SK-N-SH treated with all-trans-retinoic acid at 6 μM for 48 hours (cell line): ENCODE measurements around the gene PRRT2.

Experiments used
- ARNTL ChIP-seq: fragments of 450-650 bp; formaldehyde crosslinking; IDR thresholded peaks from 2 replicates; pipeline ENCODE4 v1.5.0; 2020; ENCODE audit warnings: low read depth, mild to moderate bottlenecking, moderate library complexity, borderline replicate concordance
- CREB5 ChIP-seq: fragments of 250-450 bp; sonication (Bioruptor Pico); IDR thresholded peaks from 2 replicates; pipeline ENCODE4 v1.5.1; 2020; ENCODE audit warnings: low read depth, mild to moderate bottlenecking, moderate library complexity
- CSRNP3 ChIP-seq: fragments of 250-450 bp; sonication (Bioruptor Pico); IDR thresholded peaks from 2 replicates; pipeline ENCODE4 v1.5.1; 2021; ENCODE audit warnings: mild to moderate bottlenecking, moderate library complexity
- GLIS3 ChIP-seq: fragments of 250-450 bp; sonication (Bioruptor Pico); IDR thresholded peaks from 2 replicates; pipeline ENCODE4 v1.5.0; 2020; ENCODE audit warnings: mild to moderate bottlenecking, moderate library complexity
- ISL1 ChIP-seq: fragments of 250-450 bp; sonication (Bioruptor Pico); IDR thresholded peaks from 2 replicates; pipeline ENCODE4 v2.1.2; 2022; ENCODE audit warnings: mild to moderate bottlenecking, moderate library complexity
- OSR1 ChIP-seq: fragments of 250-450 bp; sonication (Bioruptor Pico); IDR thresholded peaks from 2 replicates; pipeline ENCODE4 v1.8.0; 2022; ENCODE audit warnings: moderate library complexity, mild to moderate bottlenecking, inconsistent platforms
- RARB ChIP-seq: fragments of 250-450 bp; sonication (Bioruptor Pico); IDR thresholded peaks from 2 replicates; pipeline ENCODE4 v1.8.0; 2021; ENCODE audit warnings: mild to moderate bottlenecking, moderate library complexity
- TCF4 ChIP-seq: fragments of 250-450 bp; sonication (Bioruptor Pico); IDR thresholded peaks from 2 replicates; pipeline ENCODE4 v1.8.0; 2021; ENCODE audit warnings: mild to moderate bottlenecking, moderate library complexity, borderline replicate concordance
- TOX ChIP-seq: fragments of 250-450 bp; sonication (Bioruptor Pico); IDR thresholded peaks from 2 replicates; pipeline ENCODE4 v1.8.0; 2021; ENCODE audit warnings: mild to moderate bottlenecking, moderate library complexity, borderline replicate concordance
- ZFP3 ChIP-seq: fragments of 250-450 bp; sonication (Bioruptor Pico); IDR thresholded peaks from 2 replicates; pipeline ENCODE4 v1.5.0; 2020; ENCODE audit warnings: mild to moderate bottlenecking, moderate library complexity
- ZNF565 ChIP-seq: fragments of 450-650 bp; formaldehyde crosslinking; conservative IDR thresholded peaks from 2 replicates; pipeline ENCODE4 v1.5.0; 2020; ENCODE audit warnings: low read depth, mild to moderate bottlenecking, moderate library complexity
- ZNF8 ChIP-seq: fragments of 450-650 bp; formaldehyde crosslinking; IDR thresholded peaks from 2 replicates; pipeline ENCODE4 v1.5.0; 2020; ENCODE audit warnings: mild to moderate bottlenecking, moderate library complexity
- TF ChIP-seq, protein P1 (sequence below): fragments of 250-450 bp; sonication (Bioruptor Pico); IDR thresholded peaks from 2 replicates; pipeline ENCODE4 v1.8.0; 2020; ENCODE audit warnings: mild to moderate bottlenecking, moderate library complexity, borderline replicate concordance

DNA sequence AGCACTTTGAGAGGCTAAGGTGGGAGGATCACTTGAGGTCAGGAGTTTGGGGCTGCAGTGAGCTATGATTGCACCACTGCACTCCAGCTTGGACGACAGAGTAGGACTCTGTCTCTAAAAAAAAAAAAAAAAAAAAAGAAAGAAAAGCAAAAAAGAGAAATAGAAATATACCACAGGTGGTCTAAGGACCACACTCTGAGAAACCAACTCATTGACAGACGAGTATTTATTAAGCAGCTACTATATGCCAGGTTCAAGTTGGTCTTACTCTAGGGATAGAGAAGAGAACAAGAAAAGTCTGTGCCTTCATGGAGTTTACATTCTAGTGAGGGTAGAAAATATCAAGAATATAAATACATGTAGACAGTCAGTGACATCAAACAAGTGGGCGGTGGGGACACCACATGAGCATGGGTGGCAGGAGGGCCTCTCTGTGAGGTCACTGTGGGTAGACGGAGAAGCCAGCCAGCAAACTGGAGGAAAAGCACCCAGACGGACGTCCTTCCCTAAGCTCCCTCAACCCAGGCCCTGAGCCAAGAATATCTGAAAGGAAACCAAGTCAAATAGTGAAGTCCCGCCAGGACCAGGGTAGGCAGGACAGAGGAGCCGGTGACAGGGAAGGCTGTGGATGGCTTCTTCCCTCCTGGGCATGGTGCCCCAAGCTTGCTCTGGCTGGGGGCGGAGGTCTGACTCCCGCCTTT, 46.3 kb downstream of the PRRT2 start:
- TF ChIP-seq, protein P1, sequence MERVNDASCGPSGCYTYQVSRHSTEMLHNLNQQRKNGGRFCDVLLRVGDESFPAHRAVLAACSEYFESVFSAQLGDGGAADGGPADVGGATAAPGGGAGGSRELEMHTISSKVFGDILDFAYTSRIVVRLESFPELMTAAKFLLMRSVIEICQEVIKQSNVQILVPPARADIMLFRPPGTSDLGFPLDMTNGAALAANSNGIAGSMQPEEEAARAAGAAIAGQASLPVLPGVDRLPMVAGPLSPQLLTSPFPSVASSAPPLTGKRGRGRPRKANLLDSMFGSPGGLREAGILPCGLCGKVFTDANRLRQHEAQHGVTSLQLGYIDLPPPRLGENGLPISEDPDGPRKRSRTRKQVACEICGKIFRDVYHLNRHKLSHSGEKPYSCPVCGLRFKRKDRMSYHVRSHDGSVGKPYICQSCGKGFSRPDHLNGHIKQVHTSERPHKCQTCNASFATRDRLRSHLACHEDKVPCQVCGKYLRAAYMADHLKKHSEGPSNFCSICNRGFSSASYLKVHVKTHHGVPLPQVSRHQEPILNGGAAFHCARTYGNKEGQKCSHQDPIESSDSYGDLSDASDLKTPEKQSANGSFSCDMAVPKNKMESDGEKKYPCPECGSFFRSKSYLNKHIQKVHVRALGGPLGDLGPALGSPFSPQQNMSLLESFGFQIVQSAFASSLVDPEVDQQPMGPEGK (CRISPR knock-in tag) = no peak
- no peak for TF ChIP-seq RARB (CRISPR knock-in tag)
- TF ChIP-seq ZNF8 (CRISPR knock-in tag) = no peak
- no peak for TF ChIP-seq ISL1 (CRISPR knock-in tag)
- no peak for TF ChIP-seq GLIS3 (CRISPR knock-in tag)
- TF ChIP-seq TCF4 (CRISPR knock-in tag) = no peak
- no peak for TF ChIP-seq OSR1 (CRISPR knock-in tag)
- no peak for TF ChIP-seq ARNTL (CRISPR knock-in tag)
- no peak for TF ChIP-seq CSRNP3
- TF ChIP-seq TOX (CRISPR knock-in tag) = no peak
- TF ChIP-seq CREB5 (CRISPR knock-in tag) = no peak
- TF ChIP-seq ZFP3 (CRISPR knock-in tag) = no peak
- no peak for TF ChIP-seq ZNF565 (CRISPR knock-in tag)
